ENCODE results near the gene AOC1. TPM values are rescaled to one million over a fixed set of nuclear protein-coding genes. Genes with fewer than 3 reads are reported as not detected.

Gene AOC1, protein sequence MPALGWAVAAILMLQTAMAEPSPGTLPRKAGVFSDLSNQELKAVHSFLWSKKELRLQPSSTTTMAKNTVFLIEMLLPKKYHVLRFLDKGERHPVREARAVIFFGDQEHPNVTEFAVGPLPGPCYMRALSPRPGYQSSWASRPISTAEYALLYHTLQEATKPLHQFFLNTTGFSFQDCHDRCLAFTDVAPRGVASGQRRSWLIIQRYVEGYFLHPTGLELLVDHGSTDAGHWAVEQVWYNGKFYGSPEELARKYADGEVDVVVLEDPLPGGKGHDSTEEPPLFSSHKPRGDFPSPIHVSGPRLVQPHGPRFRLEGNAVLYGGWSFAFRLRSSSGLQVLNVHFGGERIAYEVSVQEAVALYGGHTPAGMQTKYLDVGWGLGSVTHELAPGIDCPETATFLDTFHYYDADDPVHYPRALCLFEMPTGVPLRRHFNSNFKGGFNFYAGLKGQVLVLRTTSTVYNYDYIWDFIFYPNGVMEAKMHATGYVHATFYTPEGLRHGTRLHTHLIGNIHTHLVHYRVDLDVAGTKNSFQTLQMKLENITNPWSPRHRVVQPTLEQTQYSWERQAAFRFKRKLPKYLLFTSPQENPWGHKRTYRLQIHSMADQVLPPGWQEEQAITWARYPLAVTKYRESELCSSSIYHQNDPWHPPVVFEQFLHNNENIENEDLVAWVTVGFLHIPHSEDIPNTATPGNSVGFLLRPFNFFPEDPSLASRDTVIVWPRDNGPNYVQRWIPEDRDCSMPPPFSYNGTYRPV
- not detected for total RNA-seq

DNA sequence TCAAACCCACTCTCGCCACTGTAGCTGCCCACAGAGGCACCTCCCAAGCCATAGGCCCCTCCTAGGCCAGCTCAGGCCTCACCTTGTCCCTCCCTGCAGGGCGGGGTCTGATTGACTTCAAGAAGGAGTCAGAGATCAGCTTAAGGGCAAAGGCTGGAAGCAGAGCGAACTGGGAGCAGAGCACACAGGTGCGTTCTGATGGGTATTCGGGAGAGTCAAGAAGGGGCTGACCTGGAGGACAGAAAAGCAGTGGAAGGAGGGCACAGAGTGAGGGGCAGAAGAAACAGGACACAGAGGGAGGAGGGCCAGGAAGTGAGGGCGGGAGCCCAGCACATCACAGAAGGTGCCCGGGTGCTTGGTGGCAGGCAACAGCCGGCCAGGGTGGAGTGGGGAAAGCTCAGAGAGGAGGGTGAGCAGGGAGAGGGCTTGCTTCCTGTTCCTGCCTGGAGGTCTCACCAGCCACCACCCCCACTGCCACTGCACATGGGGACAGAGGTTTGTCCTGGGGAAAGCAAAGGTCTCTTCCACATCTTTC, at the start of gene AOC1:
TSS of gene AOC1 (plus strand) at position 147 of the 535 bp plus-strand sequence. CDS start 3,954 bp downstream, outside the sequence.

Other genes starting within 250 kb of the AOC1 start
- 11.7 TPM for gene GIMAP6, start 220.1 kb upstream of the AOC1 start, total RNA-seq
- 7.6 TPM for gene GIMAP2, start 166.8 kb upstream of the AOC1 start, total RNA-seq
- 1.9 TPM for gene GIMAP1, start 135.9 kb upstream of the AOC1 start, total RNA-seq
- 14.8 TPM for gene GIMAP5, start 115.1 kb upstream of the AOC1 start, total RNA-seq
- 30.5 TPM for gene TMEM176B, start 52.2 kb upstream of the AOC1 start, total RNA-seq
- 15.6 TPM for gene TMEM176A, start 51.7 kb upstream of the AOC1 start, total RNA-seq
- gene KCNH2, start 125.8 kb downstream of the AOC1 start, total RNA-seq = 22.7 TPM
- 7.9 TPM for gene NOS3, start 138.5 kb downstream of the AOC1 start, total RNA-seq
- gene ATG9B, start 172.0 kb downstream of the AOC1 start, total RNA-seq = 1.9 TPM
- gene ABCB8, start 175.9 kb downstream of the AOC1 start, total RNA-seq = 23.3 TPM
- 4.4 TPM for gene ASIC3, start 196.0 kb downstream of the AOC1 start, total RNA-seq
- 18.6 TPM for gene CDK5, start 205.4 kb downstream of the AOC1 start, total RNA-seq
- 69.0 TPM for gene SLC4A2, start 207.1 kb downstream of the AOC1 start, total RNA-seq
- gene FASTK, start 228.3 kb downstream of the AOC1 start, total RNA-seq = 65.1 TPM
- 21.1 TPM for gene TMUB1, start 231.0 kb downstream of the AOC1 start, total RNA-seq
- 68.7 TPM for gene AGAP3, start 234.0 kb downstream of the AOC1 start, total RNA-seq

All from camera-type eye (tissue), 1 donor.